Mesenchymal stem cell (in vitro differentiated cells and primary cell): Measurements from ENCODE around the gene STARD8.

Experiments used
- DNase-seq: peaks from one replicate; pipeline ENCODE4 v3.0.0-alpha.2; 2013
- H2AFZ ChIP-seq: one replicate; pipeline ENCODE4 v1.6.1; 2013; ENCODE audit warnings: low read depth, mild to moderate bottlenecking, control low read depth, inconsistent platforms, low read length, moderate library complexity
- H2AK5ac ChIP-seq: 2 replicates; pipeline ENCODE4 v1.6.1; 2013; ENCODE audit warnings: low read length, moderate library complexity, mild to moderate bottlenecking, inconsistent platforms; ENCODE audit not compliant: severe bottlenecking
- H2BK120ac ChIP-seq: one replicate; pipeline ENCODE4 v1.6.1; 2013; ENCODE audit warnings: low read depth, mild to moderate bottlenecking, inconsistent platforms, low read length, moderate library complexity
- H2BK12ac ChIP-seq, 2 experiments: one replicate each; pipeline ENCODE4 v1.6.1; 2013; ENCODE audit warnings: inconsistent platforms in 2 of 2, low read length in 2 of 2, mild to moderate bottlenecking in 2 of 2, moderate library complexity in 2 of 2, control low read depth in 1 of 2
- H2BK15ac ChIP-seq: one replicate; pipeline ENCODE4 v1.6.1; 2013; ENCODE audit warnings: mild to moderate bottlenecking, low read depth, inconsistent platforms; ENCODE audit not compliant: poor library complexity, severe bottlenecking
- H2BK5ac ChIP-seq: 2 replicates; pipeline ENCODE4 v1.6.1; 2013; ENCODE audit warnings: low read depth, mild to moderate bottlenecking, low read length, control low read depth, inconsistent platforms; ENCODE audit not compliant: poor library complexity, severe bottlenecking
- H3K14ac ChIP-seq, 2 experiments: one replicate each; pipeline ENCODE4 v1.6.1; 2013; ENCODE audit warnings: inconsistent platforms in 2 of 2, low read length in 2 of 2, control low read depth in 1 of 2, mild to moderate bottlenecking in 1 of 2, moderate library complexity in 1 of 2
- H3K18ac ChIP-seq, 2 experiments: one replicate each; pipeline ENCODE4 v1.6.1; 2013; ENCODE audit warnings: inconsistent platforms in 2 of 2, low read length in 2 of 2, control low read depth in 1 of 2, low read depth in 1 of 2, mild to moderate bottlenecking in 1 of 2
- H3K23ac ChIP-seq, 2 experiments: one replicate each; pipeline ENCODE4 v1.6.1; 2013; ENCODE audit warnings: inconsistent platforms in 2 of 2, low read length in 2 of 2, mild to moderate bottlenecking in 2 of 2, moderate library complexity in 2 of 2, control low read depth in 1 of 2
- H3K27ac ChIP-seq: 2 replicates; pipeline ENCODE4 v1.5.1; 2013; ENCODE audit warnings: mild to moderate bottlenecking, moderate library complexity, low read length, control low read depth, inconsistent platforms; ENCODE audit not compliant: poor library complexity, severe bottlenecking
- H3K27me3 ChIP-seq, 2 experiments: 2 replicates each; pipeline versions ENCODE4 v1.6.1 to v1.7.0; 2013; ENCODE audit warnings: low read length in 2 of 2, mild to moderate bottlenecking in 2 of 2, moderate library complexity in 2 of 2, control low read depth in 1 of 2, inconsistent platforms in 1 of 2; ENCODE audit not compliant: control insufficient read depth in 1 of 2, insufficient read depth in 1 of 2
- H3K36me3 ChIP-seq, 2 experiments: 2 replicates each; pipeline versions ENCODE4 v1.6.1 to v1.7.0; 2013; ENCODE audit warnings: low read length in 2 of 2, control low read depth in 1 of 2, inconsistent platforms in 1 of 2, low read depth in 1 of 2, mild to moderate bottlenecking in 1 of 2; ENCODE audit not compliant: insufficient read depth in 2 of 2, control insufficient read depth in 1 of 2
- H3K4ac ChIP-seq, 2 experiments: one replicate each; pipeline ENCODE4 v1.6.1; 2013; ENCODE audit warnings: inconsistent platforms in 2 of 2, low read length in 2 of 2, mild to moderate bottlenecking in 2 of 2, moderate library complexity in 2 of 2, control low read depth in 1 of 2, low read depth in 1 of 2
- H3K4me1 ChIP-seq: 2 replicates; pipeline ENCODE4 v1.6.1; 2013; ENCODE audit warnings: low read depth, low read length, control low read depth; ENCODE audit not compliant: control insufficient read depth, insufficient read depth
- H3K4me2 ChIP-seq: 2 replicates; pipeline ENCODE4 v1.6.1; 2013; ENCODE audit warnings: low read length, mild to moderate bottlenecking, inconsistent platforms; ENCODE audit not compliant: poor library complexity, severe bottlenecking
- H3K4me3 ChIP-seq, 2 experiments: 2 replicates each; pipeline versions ENCODE4 v1.5.1 to v1.7.0; 2013; ENCODE audit warnings: low read length in 2 of 2, mild to moderate bottlenecking in 2 of 2, control low read depth in 1 of 2, low read depth in 1 of 2; ENCODE audit not compliant: insufficient read depth in 1 of 2
- H3K79me1 ChIP-seq: replicated peaks from 2 replicates; pipeline ENCODE4 v1.6.1; 2013; ENCODE audit warnings: mild to moderate bottlenecking, control low read depth, low read length, inconsistent platforms; ENCODE audit not compliant: poor library complexity, severe bottlenecking
- H3K9ac ChIP-seq: 2 replicates; pipeline ENCODE4 v1.7.0; 2013; ENCODE audit warnings: mild to moderate bottlenecking, low read length, moderate library complexity
- H3K9me3 ChIP-seq: 2 replicates; pipeline ENCODE4 v1.7.0; 2013; ENCODE audit warnings: mild to moderate bottlenecking, low read length; ENCODE audit not compliant: control insufficient read depth
- H4K8ac ChIP-seq: one replicate; pipeline ENCODE4 v1.6.1; 2013; ENCODE audit warnings: inconsistent platforms, mild to moderate bottlenecking, low read length, moderate library complexity
- H4K91ac ChIP-seq: one replicate; pipeline ENCODE4 v1.6.1; 2013; ENCODE audit warnings: mild to moderate bottlenecking, low read length, inconsistent platforms
- WGBS: methylation state at CpG from one replicate; pipeline ENCODE4 v1.1.7; 2013; ENCODE audit warnings: mixed read lengths; 5-methylcytosine and 5-hydroxymethylcytosine counted together

The STARD8 gene

GRCh38 chrX:68705986-68706385 is 58.5 kb downstream of the STARD8 start:
- H3K18ac ChIP-seq = no peak overlapping the region
- H3K27ac ChIP-seq = no peak overlapping the region
- no peak overlapping the region for H2AFZ ChIP-seq
- H4K8ac ChIP-seq = no peak overlapping the region
- no peaks in the 10 kb centered on the region for H3K9me3 ChIP-seq
- no peak overlapping the region for H4K91ac ChIP-seq
- peaks cover 10% of the 10 kb centered on the region for H3K79me1 ChIP-seq
- H3K4me2 ChIP-seq = no peak overlapping the region
- no peak overlapping the region for H3K14ac ChIP-seq
- no peak for DNase-seq
- no peak overlapping the region for H2BK120ac ChIP-seq
- no peak overlapping the region for H3K23ac ChIP-seq
- H2BK12ac ChIP-seq = no peak overlapping the region
- H3K4ac ChIP-seq = no peak overlapping the region
- WGBS = 86% methylated on average over 4 of the region's 5 CpGs
- H2AK5ac ChIP-seq = no peak overlapping the region
- no peaks in the 10 kb centered on the region for H3K36me3 ChIP-seq
- no peak overlapping the region for H2BK15ac ChIP-seq
- no peak overlapping the region for H2BK5ac ChIP-seq
- peaks cover 9% of the 10 kb centered on the region for H3K4me1 ChIP-seq
- H3K27me3 ChIP-seq = peaks cover 0 to 46% of the 10 kb centered on the region in 2 experiments
- no peak overlapping the region for H3K4me3 ChIP-seq
- no peak overlapping the region for H3K9ac ChIP-seq

DNA sequence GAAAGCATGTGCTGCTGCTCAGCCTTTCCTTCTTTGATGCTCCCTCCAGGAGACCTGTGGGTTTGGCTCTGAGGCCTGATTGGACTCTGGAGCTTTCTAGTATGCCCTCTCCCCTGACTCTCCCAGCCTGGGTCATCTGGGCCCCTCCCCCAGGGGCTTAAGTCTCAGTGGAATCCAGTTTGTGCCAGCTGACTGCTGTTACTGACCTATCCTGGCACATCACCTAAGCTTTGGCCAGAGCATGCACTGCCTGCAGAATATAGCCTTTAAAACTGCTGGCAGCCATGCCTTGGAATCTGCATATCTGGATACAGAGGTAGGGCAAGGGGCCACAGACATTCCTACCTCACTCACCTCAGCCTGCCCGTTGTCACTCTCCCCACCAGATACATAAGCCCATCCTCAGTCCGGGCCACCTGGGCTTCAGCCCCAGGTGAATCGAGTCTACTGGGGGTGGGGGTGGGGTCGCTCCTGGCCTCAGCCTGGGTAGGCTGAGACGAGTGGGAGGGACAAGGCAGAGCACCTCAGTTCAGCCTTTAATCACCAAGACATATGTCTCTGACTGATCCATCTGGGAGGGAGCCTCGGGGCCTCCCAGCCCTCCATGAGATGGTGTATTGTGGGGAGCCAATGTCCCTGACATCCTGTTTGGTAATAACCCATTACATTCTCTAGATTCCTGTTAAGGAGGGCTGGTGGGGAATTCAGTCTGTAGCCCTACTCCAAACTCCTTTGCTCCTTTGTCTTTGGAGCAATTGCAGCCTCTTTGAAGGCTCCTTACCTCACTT is 61.2 kb downstream of the STARD8 start:
- peaks cover 0 to 5% of the 10 kb centered on the region in 2 experiments for H3K36me3 ChIP-seq
- H3K23ac ChIP-seq = no peak overlapping the region
- 41% methylated on average over 3 of the region's 6 CpGs for WGBS
- no peak overlapping the region for H2AK5ac ChIP-seq
- no peak overlapping the region for H3K4me3 ChIP-seq
- H2BK15ac ChIP-seq = no peak overlapping the region
- H2BK5ac ChIP-seq = no peak overlapping the region
- H3K4me1 ChIP-seq = peaks cover 9% of the 10 kb centered on the region
- no peak overlapping the region for H2BK12ac ChIP-seq
- H3K79me1 ChIP-seq = peaks cover 17% of the 10 kb centered on the region
- H4K8ac ChIP-seq = no peak overlapping the region
- H3K27me3 ChIP-seq = peaks cover 0 to 41% of the 10 kb centered on the region in 2 experiments
- H3K14ac ChIP-seq = no peak overlapping the region
- H2BK120ac ChIP-seq = no peak overlapping the region
- H3K9me3 ChIP-seq = no peaks in the 10 kb centered on the region
- no peak overlapping the region for H3K18ac ChIP-seq
- no peak overlapping the region for H3K4me2 ChIP-seq
- DNase-seq = no peak
- H3K9ac ChIP-seq = no peak overlapping the region
- H2AFZ ChIP-seq = no peak overlapping the region
- H4K91ac ChIP-seq = no peak overlapping the region
- no peak overlapping the region for H3K4ac ChIP-seq
- H3K27ac ChIP-seq = no peak overlapping the region

DNA sequence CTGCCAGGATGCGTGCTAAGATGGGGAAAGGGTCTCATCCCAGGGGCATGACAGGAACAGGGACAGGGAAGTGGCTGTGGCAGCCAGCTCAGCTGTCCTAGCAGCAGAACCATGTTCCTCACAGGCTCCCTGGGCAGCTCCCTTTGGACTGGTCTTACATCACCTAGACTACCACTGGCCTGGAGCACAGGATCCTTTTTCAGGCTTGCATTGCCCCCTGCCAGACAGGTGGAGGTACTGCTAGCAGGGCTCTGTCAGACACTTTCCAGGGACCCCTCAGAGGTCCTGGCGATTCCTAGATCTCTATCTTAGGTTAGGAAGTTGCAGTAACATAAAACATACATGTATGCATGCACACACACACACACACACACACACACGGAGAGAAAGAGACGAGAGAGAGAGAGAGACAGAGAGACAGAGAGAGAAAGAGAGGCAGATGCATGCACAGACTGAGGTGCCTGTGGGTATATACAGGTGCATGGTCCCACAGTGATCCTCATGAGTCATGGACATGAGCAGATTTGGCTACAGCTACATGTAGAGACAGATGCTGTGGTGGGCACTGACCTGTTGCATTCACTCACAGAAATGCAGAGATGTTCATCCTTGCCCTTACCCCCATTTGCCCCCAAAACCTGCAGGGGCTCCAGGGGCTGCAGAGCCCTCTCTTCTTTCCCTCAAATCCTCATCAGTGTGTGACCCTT is 63.6 kb downstream of the STARD8 start:
- no peak overlapping the region for H2BK5ac ChIP-seq
- H3K36me3 ChIP-seq = peaks cover 6 to 17% of the 10 kb centered on the region in 2 experiments
- no peak overlapping the region for H4K91ac ChIP-seq
- H3K23ac ChIP-seq = no peak overlapping the region
- no peak overlapping the region for H2AFZ ChIP-seq
- no peak overlapping the region for H4K8ac ChIP-seq
- H2BK12ac ChIP-seq = no peak overlapping the region
- WGBS = 39% methylated on average over 3 of the region's 4 CpGs
- H2AK5ac ChIP-seq = no peak overlapping the region
- H3K4me1 ChIP-seq = peaks cover 9% of the 10 kb centered on the region
- H3K27me3 ChIP-seq = peaks cover 0 to 38% of the 10 kb centered on the region in 2 experiments
- no peak overlapping the region for H3K4ac ChIP-seq
- H2BK15ac ChIP-seq = no peak overlapping the region
- no peaks in the 10 kb centered on the region for H3K9me3 ChIP-seq
- no peak overlapping the region for H3K4me2 ChIP-seq
- H3K9ac ChIP-seq = no peak overlapping the region
- H3K18ac ChIP-seq = no peak overlapping the region
- H3K14ac ChIP-seq = no peak overlapping the region
- DNase-seq = peak; percentile 37
- peaks cover 20% of the 10 kb centered on the region for H3K79me1 ChIP-seq
- H3K4me3 ChIP-seq = no peak overlapping the region
- H3K27ac ChIP-seq = no peak overlapping the region
- H2BK120ac ChIP-seq = no peak overlapping the region

GRCh38 chrX:68711845-68712244 is 64.4 kb downstream of the STARD8 start:
- Histone ChIP-seq H2BK12ac (no peak overlapping the region), H2BK120ac (no peak overlapping the region), H2AFZ (no peak overlapping the region), H4K91ac (no peak overlapping the region), H3K27me3 (peaks cover 0 to 35% of the 10 kb centered on the region in 2 experiments), H4K8ac (no peak overlapping the region), H3K23ac (no peak overlapping the region), H3K18ac (no peak overlapping the region), H3K14ac (no peak overlapping the region), H2BK15ac (no peak overlapping the region), H2BK5ac (no peak overlapping the region), H3K9me3 (no peaks in the 10 kb centered on the region), H3K36me3 (peaks cover 10 to 19% of the 10 kb centered on the region in 2 experiments), H3K4me2 (no peak overlapping the region), H3K9ac (no peak overlapping the region), H3K79me1 (peaks cover 20% of the 10 kb centered on the region), H3K4me1 (peaks cover 9% of the 10 kb centered on the region), H2AK5ac (no peak overlapping the region), H3K27ac (no peak overlapping the region), H3K4ac (no peak overlapping the region), H3K4me3 (no peak overlapping the region)
- no peak for DNase-seq
- 87% methylated on average over 3 of the region's 5 CpGs for WGBS
